Kidney tubule cell (primary cell): ENCODE data around the gene RAB11FIP3.

Experiments
- DNase-seq: peaks from one replicate; pipeline ENCODE4 v3.0.0-alpha.2; 2018; ENCODE audit warnings: low spot score

RAB11FIP3 gene

GRCh38 chr16:518858-519257 lies 93.4 kb downstream of the RAB11FIP3 start:
- DNase-seq: no peak

DNA sequence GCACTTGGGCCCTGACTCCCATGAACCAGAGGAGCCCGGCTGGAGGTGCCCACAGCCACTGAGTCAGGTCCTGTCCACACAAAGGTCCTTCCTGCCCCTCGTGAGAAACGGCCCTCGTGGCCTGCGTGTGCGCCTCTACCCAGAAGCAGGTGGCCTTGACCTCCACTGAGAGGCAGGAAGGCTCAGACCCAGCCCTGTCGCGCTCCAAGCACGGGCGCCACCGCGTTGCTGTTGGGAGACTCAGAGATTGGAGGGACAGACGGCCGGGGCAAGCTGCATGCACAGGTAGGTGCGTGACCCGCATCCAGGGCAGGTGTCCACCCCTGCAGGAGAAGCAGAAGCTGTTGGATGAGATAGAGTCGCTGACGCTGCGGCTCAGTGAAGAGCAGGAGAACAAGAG lies 94.0 kb downstream of the RAB11FIP3 start:
- DNase-seq: no peak

- DNase-seq: no peak
Measured at GRCh38 chr16:519841-520687, 94.6 kb downstream of the RAB11FIP3 start.

DNA sequence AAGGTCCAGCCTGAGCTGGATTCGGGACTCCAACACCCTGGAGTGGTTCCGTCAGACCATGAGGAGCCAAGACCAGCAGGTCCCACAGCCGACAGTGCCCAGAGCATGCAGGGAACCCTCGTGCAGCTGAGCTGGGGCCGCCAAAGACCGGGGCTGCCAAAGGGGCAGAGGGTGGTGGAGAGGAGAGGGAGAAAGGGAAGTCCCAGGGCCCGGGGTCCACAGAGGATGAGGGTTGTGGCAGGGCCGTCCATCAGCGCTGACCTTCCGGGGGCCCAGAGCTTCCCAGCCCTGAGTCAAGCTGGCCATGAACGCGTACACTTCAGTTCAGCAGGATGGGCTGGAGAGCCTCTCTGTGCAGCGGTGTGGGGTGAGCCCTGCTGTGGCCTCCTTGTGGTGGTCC lies 95.4 kb downstream of the RAB11FIP3 start:
- no peak for DNase-seq

GRCh38 chr16:521381-522210 lies 96.1 kb downstream of the RAB11FIP3 start:
- no peak for DNase-seq

GRCh38 chr16:522320-523096 lies 97.1 kb downstream of the RAB11FIP3 start:
- DNase-seq: no peak

DNA sequence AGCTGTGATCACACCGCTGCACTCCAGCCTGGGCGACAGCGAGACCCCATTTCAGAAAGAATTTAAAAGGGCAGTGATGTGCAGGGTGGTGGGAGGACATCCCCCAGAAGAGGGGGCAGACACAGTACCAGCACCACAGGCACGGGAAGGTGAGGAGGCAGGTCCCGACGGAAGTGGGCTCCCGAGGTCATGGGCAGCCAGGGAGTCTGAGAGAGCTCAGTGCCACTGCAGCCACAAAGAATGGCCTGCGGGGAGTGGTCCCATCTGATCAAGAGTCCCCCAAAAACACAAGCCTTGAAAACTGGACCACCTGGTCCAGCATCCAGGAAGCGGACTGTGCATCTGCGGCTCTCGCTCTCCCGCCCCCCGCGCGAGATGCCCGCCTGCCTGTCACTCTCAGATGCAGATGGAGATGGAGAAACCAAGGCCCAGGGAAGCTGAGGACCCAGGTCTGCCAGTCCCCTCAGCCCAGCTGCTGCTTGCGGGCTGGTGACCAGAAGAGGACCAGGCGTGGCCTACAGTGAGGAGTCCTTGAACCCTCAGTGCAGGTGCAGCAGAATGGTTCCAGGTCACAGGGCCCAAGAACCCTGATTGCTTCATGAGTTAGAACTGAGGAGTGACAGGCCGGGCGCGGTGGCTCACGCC lies 97.8 kb downstream of the RAB11FIP3 start:
- no peak for DNase-seq

DNA sequence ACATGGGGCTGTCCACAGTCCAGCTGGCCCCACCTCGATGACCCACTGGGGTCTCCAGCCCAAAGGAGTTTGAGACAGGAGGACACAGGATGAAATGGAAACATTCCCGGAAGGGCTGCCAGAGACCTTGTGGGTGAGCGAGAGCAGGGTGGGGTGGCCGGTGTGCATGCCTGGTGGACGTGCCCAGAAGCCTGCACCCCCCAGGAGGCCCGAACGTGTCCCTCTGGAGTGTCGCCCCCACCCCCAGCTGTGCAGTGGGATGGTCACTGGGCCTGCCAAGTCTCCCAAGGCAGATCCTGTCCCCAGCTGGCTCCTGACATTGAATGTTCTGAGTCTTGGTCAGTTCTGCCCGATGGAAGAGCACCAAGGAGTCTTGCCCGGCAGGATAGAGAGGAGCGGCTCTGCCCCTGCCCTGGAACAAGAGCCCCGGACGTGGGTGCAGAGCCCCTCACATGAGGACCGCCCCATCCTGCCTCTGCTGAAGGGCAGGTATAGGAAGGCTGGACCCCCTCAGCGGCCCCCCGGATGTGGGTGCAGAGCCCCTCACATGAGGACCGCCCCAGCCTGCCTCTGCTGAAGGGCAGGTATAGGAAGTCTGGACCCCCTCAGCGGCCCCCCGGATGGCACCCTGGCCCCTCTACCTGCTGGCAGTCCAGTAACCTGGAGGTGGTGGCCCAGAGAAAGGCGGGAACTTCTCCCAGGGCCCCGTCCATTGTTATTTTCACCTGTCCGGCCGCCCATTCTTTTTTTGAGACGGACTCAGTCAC lies 99.0 kb downstream of the RAB11FIP3 start:
- DNase-seq: no peak

DNA sequence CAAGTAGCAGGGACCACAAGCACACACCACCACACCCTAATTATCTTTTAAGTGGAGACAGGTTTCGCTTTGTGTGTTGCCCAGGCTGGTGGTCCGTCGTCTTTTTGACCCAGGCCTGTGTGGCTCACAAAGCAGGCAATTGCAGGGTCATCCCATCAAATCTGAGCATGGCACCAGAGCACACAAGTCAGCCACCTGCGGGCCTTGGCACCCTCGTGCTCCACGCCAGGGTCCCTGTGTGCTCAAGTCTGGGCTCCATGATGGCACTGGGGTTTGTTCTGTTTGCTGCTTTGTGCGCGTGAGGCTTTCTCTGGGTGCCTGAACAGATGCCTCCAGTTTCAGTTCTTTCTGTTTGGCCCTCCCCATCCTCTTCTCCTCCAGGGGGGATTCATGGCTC lies 99.7 kb downstream of the RAB11FIP3 start:
- DNase-seq: no peak

DNA sequence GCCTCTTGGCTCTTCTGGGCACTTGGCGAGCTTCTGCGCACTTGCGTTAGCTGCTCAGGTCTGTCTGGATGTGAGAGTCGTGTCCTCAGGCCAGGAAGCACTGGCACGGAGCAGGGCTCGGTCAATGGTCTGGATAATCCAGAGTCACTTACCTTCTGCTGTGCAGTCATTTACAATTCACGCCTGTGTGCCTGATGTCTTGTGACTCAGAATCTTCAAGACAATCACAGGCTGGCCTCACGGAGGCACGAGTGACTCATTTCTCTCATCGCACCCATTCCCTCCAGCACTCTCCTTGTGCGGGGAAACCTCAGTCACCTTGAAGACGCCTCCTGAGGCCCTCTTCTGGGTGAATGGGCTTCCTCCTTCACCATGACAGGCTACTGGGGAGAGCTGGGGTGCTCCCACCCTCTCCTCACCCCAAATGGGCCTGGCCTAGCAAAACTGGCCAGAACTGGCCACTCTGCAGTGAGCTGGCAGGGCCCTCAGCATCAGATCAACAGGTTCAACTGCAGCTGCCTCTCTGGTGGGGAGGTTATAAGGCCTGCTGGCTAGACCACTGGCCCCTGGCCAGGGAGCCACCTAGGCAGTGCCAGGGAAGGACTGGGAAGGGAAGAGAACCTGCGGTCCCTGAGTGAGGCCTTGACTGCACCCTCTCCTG lies 100.2 kb downstream of the RAB11FIP3 start:
- DNase-seq: peak; percentile 99

GRCh38 chr16:526181-527014 lies 100.9 kb downstream of the RAB11FIP3 start:
- peak; percentile 42 for DNase-seq

- peak; percentile 91 for DNase-seq
Measured at GRCh38 chr16:527015-527903, 101.8 kb downstream of the RAB11FIP3 start, which contains the start of gene CAPN15. Gene CAPN15, plus strand, starts transcription at chr16:527712. Its CDS starts 19,127 bp downstream, at chr16:546839.

DNA sequence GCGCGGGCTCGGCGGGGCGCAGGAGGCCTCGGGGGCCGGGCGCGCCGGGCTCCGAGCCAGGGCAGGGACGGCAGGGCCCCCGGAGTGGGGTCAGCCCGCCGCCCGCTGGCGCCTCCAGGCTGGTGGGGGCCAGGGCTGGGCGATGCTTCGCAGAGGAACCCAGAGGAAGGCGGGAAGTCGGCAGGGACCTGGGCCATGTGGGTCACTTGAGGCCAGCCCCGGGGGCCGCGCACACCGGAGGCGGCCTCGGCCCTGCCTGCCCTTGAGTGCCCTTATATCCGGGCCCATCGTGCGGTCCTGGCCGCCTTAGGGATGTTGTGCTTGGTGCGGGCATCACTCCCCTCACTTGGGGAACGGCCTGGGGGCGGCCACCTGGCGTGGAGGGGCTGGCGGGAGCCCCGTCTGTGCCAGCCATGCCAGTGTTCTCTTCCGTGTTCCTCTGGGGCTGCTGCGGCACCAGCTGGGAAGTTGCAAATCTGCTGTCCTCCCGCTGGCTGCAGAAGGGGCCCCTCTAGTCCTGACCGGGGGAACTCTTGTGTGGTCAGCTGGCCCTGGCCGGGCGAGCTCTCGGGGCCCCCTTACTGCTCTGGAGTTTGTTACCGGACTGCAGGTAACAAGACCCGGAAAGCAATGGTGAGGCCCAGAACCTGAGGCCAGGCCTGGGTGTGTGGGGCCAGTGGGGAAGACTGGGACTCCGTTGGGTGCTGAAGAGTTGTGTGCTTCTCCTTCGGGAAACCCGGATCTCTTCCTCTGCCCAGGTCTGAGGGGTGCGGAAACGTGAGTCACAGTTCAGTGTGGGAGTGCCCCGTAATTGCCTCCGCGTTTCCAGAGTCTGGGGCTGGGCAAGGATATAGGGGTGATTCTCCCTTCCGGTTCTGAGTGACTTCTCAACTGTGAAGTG lies 102.9 kb downstream of the RAB11FIP3 start:
- DNase-seq: peak; percentile 79

- no peak for DNase-seq
Measured at GRCh38 chr16:529012-529575, 103.6 kb downstream of the RAB11FIP3 start.

DNA sequence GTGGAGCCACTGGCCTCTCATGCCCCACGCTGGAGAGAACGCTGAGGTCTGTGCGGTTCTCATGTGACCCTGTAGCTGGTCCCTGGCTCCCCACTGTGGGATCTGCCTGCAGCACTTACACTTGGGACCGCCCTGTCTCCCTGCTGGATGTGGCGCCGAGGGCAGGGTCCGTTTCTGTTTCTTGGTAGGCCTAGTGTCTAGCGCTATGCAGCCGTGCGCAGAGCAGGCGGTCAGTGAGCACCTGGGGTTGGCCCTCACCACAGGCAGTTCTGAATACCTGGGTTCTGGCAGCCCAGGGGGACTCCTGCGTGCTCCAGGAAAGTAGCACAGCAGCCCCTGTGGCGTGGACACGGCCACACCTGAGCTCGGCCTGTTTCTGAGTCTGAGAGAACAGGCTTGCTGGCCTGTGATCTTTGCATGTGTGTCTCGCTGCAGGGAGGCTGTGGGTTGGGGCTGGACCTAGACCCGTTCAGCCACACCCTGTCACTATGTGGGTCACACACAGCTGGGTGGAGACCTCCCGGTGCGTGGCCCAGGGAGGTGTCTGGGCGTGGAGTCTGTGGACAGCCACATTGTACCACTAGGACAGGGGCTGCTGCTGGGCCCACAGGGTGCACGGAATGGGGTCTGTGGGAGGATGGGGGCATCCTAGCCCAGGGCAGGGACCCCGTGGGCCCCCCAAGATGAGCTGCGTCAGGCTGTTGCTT lies 104.8 kb downstream of the RAB11FIP3 start:
- no peak for DNase-seq

GRCh38 chr16:531494-532125 lies 106.2 kb downstream of the RAB11FIP3 start:
- no peak for DNase-seq
